ENCODE data around the gene CDK2AP2. TPM values are rescaled to one million over a fixed set of nuclear protein-coding genes. Genes with fewer than 3 reads are reported as not detected.

Gene CDK2AP2
- total RNA-seq: 33.5 and 54.3 TPM in 2 replicates

GRCh38 chr11:67507864-67508485, at the start of gene CDK2AP2:
Gene CDK2AP2 (minus strand): TSS chr11:67508162. CDS start chr11:67508082, 80 bp downstream.

GRCh38 chr11:67522844-67523555, 15.0 kb upstream of the CDK2AP2 start, which contains the start of gene CABP2:
Gene CABP2 (minus strand): TSS chr11:67523446. CDS start chr11:67523326, 120 bp downstream.

GRCh38 chr11:67504950-67505581, 2.9 kb downstream of the CDK2AP2 start, which contains the start of gene PITPNM1:
Gene PITPNM1 (minus strand): TSS chr11:67505363. CDS start chr11:67504180, 1,183 bp downstream.

GRCh38 chr11:67482827-67483798, 24.8 kb downstream of the CDK2AP2 start, which contains the start of gene AIP:
Gene AIP (plus strand): TSS chr11:67483026. CDS start chr11:67483159, 133 bp downstream.

DNA sequence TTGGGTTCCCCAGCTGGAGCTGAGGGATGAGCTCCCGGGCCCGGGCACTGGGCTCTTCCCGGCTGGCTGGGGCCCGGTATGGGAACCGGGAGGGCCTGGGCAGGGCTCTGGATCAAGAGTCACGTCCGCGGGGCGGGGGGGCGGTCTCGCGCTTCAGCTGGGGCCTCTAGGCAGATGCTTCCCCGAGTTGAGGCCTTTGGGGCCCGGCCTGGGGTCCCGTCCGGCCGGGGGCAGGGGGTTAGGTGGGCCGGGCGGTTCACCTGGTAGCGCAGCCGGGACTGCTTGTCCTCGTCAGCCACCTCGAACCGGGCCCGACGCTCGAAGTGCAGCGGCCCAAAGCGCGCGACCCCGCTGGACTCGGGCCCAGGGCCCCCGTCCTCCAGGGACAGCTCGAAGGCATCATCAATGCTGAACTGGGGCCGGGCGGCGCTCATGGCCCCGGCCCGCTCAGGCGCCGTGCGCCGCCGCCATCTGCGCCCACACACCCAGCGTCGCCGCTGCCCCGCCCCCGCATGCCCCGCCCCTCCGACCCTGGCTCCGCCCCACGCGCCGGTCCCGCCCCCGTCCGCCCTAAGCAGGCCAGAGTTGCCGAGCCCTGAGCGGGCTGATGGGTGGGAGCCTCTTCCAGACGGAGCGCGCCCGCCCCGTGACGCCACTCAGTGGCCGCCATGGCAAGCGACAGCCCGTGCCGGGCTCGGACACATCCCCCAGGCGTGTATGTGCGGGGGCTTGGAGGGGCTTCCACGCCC, 39.0 kb downstream of the CDK2AP2 start, which contains the start of gene TMEM134:
TMEM134 (minus strand) TSS at position 493 of the 749 bp plus-strand sequence; CDS start at position 434, 59 bp downstream.

Other genes starting within 250 kb of the CDK2AP2 start
- 38.7 and 58.7 TPM in 2 replicates for gene GRK2, start 241.7 kb downstream of the CDK2AP2 start, total RNA-seq
- gene ANKRD13D, start 218.9 kb downstream of the CDK2AP2 start, total RNA-seq: 22.5 and 26.9 TPM in 2 replicates
- 10.0 and 39.9 TPM in 2 replicates for gene SSH3, start 204.6 kb downstream of the CDK2AP2 start, total RNA-seq
- gene POLD4, start 154.6 kb downstream of the CDK2AP2 start, total RNA-seq: 134 and 176 TPM in 2 replicates
- gene CLCF1, start 134.6 kb downstream of the CDK2AP2 start, total RNA-seq: 14.6 and 18.1 TPM in 2 replicates
- 4.2 and 4.7 TPM in 2 replicates for gene RAD9A, start 116.2 kb downstream of the CDK2AP2 start, total RNA-seq
- 172 and 194 TPM in 2 replicates for gene PPP1CA, start 106.3 kb downstream of the CDK2AP2 start, total RNA-seq
- gene TBC1D10C, start 104.1 kb downstream of the CDK2AP2 start, total RNA-seq: not detected in 2 replicates
- 0.49 TPM in 1 of 2 replicates, not detected in the other for gene CARNS1, start 92.5 kb downstream of the CDK2AP2 start, total RNA-seq
- 46.3 and 51.8 TPM in 2 replicates for gene RPS6KB2, start 79.7 kb downstream of the CDK2AP2 start, total RNA-seq
- 2.0 TPM in 1 of 2 replicates, not detected in the other for gene PTPRCAP, start 70.5 kb downstream of the CDK2AP2 start, total RNA-seq
- gene CORO1B, start 64.7 kb downstream of the CDK2AP2 start, total RNA-seq: 71.1 and 73.1 TPM in 2 replicates
- gene GPR152, start 55.4 kb downstream of the CDK2AP2 start, total RNA-seq: not detected in 2 replicates
- not detected in 2 replicates for gene CABP4, start 52.8 kb downstream of the CDK2AP2 start, total RNA-seq
- 32.7 and 46.2 TPM in 2 replicates for gene TMEM134, start 38.9 kb downstream of the CDK2AP2 start, total RNA-seq
- gene AIP, start 25.1 kb downstream of the CDK2AP2 start, total RNA-seq: 59.2 and 72.4 TPM in 2 replicates
- gene PITPNM1, start 2.8 kb downstream of the CDK2AP2 start, total RNA-seq: 37.5 and 38.1 TPM in 2 replicates
- not detected in 2 replicates for gene CABP2, start 15.3 kb upstream of the CDK2AP2 start, total RNA-seq
- gene GSTP1, start 75.7 kb upstream of the CDK2AP2 start, total RNA-seq: 1,161 and 1,414 TPM in 2 replicates
- gene NDUFV1, start 98.8 kb upstream of the CDK2AP2 start, total RNA-seq: 199 and 234 TPM in 2 replicates
- 4.1 and 14.6 TPM in 2 replicates for gene NUDT8, start 121.8 kb upstream of the CDK2AP2 start, total RNA-seq
- gene TBX10, start 131.6 kb upstream of the CDK2AP2 start, total RNA-seq: not detected in 2 replicates
- not detected in 2 replicates for gene ACY3, start 142.6 kb upstream of the CDK2AP2 start, total RNA-seq
- not detected in 2 replicates for gene ALDH3B2, start 166.5 kb upstream of the CDK2AP2 start, total RNA-seq